B cell (primary cell): Measurements from ENCODE around the gene ZNRD2.

Experiments
- CTCF ChIP-seq: fragments of 200-600 bp; IDR thresholded peaks from one replicate; pipeline ENCODE4 v1.8.0; 2022; ENCODE audit warnings: antibody characterized with exemption, mild to moderate bottlenecking
- EZH2 ChIP-seq: IDR thresholded peaks from 2 replicates; pipeline ENCODE4 v1.6.1; 2012; ENCODE audit warnings: borderline replicate concordance, low read depth, mild to moderate bottlenecking, moderate library complexity, low read length; ENCODE audit not compliant: insufficient read depth, poor library complexity, severe bottlenecking

- TF ChIP-seq CTCF: no peak
- no peak for TF ChIP-seq EZH2
These were observed 50.4 kb downstream of the ZNRD2 start for GRCh38 chr11:65620666-65621065.
